ENCODE measurements around the gene LRRC32.
"Not testable (repeated sequence)": the region's sequence is repeated elsewhere in the genome, so short reads cannot be mapped to it uniquely, and the experiment has no call there.

The LRRC32 gene

DNA sequence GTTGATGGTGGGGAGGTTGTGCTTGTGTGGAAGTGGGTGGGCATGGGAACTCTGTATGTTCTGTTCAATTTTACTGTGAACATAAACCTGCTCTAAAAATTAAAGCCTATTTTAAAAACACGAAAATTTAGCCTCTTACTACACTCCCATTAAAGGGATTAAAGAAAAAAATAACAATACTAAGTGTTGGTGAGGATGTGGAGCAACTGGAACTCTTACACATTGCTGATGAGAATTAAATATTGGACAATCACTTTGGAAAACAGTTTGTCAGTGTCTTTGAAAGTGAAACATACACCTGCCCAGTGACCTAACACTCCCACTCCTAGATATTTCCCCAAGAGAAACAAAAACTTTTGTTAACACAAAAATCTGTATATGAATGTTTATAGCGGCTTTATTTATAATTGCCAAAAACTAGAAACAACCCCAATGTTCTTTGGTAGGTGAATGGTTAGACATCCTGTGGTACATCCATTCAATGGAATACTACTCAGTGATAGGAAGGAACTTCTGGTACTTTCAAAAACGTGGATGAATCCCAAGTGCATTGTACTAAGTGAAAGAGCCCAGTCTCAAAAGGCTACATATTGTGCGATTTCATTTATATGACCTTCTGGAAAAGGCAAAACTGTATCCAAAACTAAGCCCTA is 23.5 kb downstream of the LRRC32 start:
- DNase-seq: no peak

DNA sequence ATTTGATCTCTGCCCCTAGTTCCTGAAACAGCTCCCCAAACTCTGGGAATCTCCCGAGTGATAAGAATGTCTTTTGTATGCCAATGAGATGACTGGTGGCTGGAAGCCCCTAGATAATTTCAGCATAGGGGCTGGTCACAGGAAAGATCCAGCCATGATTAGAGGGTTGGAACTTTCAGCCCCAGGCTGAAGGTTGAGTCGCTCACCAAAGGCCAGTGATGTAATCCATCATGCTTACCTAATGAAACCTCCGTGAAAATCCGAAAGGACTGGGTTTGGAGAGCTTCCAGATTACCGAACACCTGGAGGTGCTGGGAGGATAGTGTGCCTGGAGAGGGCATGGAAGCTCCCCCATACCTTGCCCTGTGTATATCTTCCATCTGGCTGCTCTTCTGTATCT is 26.0 kb downstream of the LRRC32 start:
- no peak for DNase-seq

DNA sequence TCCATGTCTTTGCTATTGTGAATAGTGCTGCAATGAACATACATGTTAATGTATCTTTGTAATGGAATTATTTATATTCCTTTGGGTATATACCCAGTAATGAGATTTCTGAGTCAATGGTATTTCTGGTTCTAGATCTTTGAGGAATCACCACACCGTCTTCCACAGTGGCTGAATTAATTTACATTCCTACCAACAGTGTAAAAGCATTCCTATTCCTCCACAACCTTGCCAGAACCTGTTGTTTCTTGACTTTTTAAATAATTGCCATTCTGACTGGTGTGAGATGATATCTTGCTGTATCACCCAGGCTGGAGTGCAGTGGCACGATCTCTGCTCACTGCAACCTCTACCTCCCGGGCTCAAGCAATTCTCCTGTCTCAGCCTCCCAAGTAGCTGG is 26.8 kb downstream of the LRRC32 start:
- not testable (repeated sequence) for DNase-seq

DNA sequence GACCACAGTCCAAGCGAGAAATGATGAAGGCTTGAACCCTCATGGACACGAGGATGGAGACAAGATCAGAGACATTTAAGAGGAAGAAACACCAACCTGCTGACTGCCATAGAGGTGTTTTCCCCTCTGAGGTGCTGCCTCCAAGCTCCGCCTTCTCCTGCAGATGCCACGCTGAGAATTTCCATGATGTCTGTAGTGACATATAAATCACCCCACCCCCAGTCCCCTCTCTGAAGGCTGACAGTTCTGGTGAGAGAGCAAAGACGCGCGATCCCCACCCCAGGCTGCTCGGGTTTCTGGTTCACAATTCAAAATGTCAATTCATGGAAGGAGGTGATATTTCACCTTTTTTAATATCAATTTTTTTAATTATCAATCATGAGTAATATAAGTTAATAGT is 28.2 kb downstream of the LRRC32 start:
- DNase-seq: peak in 1 of 2 experiments; percentile 58

DNA sequence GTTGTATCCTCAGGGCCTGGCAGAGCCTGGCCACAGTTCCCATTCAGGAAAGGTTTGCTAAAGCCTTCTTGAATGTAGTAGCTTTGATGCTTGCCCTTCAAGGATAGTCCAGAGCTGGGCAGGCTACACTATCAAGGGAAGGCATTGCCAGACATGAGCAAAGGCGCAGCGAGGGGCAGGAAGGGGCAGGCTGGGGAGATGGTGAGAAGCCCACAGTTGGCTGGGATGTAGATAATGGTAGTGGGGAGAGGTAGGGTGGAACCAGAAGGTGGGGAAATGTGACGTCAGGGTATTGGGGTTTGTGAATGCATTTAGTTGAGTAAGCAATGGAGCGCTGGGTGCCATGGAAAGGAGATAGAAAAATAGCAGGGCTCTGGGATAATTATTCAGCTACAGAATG is 28.6 kb downstream of the LRRC32 start:
- DNase-seq: no peak

DNA sequence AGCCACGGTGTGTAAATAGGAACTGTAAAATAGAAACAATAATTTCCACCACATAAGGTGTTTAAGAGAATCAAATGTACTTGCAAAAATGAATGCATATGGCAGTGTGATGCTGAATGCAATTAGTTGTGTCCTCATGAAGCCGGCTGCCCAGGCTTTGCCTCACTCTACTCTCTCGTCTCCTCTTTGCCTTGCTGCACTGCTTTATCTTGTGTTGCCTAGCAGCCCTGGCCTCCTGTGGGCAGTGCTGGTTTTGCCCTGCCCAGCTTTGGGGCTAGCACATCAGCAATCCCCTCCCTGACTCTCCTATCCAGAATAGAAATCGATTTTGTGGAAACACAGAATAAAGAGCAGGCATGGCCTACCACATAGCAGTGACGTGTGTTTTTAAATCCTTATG is 30.0 kb downstream of the LRRC32 start:
- no peak for DNase-seq

DNA sequence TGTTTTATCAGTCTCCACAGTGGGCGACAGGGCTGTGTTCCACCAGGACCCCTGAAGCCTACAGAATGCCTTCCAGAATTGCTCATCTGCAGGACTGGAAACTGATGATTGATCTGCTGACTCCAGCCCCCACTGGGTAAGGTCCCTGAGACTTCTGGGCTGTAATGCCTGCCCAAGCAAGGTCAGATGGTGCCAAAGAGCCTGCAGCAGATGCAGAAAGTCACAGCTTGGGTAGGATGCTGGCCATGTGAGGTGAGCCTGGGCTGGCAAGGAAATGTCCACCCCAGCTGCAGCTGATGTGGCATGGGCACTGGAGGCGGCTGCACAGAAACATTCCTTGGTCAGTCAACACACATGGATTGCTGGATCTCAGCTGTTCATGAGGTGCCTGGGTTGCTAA is 30.9 kb downstream of the LRRC32 start:
- no peak for DNase-seq

DNA sequence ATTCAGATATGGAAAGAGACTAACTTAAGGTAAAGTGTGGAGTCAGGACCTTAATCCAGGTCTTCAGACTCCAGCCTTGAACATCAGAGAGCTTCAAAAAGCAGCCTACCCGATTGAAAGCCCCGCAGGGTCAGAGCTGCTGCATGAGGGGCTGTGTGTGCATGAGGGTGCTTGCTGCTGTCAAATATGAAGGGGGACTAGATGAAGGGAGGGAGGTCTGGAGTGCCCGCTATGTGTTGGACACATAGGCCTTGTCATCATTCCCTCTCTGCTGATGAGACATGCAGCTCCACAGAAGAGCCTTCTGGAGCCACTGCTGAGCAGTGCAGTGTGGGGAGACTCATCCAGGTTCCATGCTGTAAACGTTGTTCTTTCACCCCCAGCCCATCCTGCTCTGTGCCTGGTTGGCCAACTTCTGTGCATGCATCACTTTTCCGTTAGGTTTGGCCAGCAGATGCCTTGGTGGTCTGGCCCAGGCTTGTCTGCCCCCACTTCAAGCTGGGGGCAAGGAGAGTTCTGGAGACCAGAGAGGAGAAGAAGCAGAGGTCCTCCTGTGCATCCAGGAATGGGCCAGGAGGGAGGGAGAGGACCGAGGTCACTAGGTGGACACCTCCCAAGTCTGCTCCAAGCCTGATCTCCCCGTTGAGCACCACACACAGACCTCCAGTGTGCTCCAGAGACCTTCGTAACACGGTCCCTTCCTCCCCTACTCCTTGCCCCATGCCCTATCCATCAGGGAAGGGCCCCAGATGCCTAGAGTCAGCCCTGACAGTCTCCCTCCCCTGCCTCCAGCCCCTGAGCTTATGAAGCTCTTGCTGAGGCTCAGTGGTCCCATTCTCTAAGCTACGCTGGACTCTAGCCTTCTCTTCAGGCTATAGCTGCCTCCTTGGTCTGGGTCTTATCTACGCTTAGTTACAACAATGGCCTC is 32.0 kb downstream of the LRRC32 start:
- DNase-seq: no peak

DNA sequence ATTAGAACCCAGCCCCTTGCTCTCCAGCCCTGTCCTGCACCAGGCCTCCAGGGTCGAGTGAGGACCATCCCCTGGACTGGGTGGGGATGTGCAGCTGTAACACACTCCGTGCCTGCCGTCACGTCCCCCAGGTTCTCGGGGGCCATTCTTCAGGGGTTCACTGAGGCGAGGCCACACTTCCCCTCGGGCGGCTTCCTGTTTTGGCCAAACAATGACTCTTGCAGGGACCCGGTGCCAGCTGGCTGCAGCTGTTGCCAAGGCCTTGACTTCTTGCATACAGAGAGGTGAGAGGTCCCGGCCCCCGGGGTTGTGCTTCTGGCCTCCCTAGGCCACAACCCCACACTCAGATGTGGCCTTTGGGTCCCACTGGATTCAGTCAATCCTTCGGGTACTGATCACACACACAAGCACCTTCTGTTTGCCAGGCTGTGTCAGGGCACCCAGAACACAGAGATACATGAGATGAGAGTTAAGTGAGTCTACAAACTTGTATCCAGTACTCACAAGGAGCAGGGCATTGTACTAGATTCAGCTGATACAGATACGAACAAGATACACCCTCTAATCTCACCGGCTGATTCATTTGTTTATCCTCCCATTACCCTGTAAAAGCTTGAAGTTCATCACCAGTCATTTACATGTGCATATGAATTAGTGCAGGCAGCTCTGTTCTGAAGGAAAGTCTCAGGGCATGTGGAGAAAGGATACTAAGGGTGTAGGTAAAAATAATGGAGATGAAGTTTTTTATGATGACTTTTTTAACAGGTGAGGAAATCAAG is 32.9 kb downstream of the LRRC32 start:
- no peak for DNase-seq

DNA sequence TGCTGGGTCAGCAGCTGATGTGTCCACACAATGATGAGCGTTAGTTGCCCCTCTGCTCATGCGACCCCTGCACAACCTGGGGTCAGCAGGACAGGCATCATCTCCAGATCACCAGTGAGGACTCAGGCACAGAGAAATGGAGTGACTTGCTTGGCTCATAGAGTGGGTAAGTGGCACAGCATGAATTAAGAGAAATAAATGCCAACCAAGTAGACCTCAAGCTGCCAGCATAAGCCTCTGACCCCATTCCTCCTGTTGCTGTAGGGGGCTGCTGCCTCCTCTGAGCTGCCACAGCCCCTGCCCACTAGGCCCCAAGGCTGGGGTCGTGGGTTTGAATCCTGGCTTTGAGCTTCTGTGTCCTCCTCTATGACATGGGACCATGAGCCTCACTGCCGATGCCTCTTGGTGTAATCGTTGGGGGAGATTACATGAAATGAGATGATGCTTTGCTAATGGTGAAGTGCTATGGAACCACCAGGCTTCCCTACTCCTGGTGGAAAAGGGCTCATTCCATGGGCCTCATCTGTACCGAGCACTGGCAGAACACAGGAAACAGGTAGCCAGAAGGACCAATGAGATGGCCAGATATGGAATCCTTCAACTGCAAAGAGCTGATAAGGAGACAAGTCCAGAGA is 33.6 kb downstream of the LRRC32 start:
- no peak for DNase-seq

DNA sequence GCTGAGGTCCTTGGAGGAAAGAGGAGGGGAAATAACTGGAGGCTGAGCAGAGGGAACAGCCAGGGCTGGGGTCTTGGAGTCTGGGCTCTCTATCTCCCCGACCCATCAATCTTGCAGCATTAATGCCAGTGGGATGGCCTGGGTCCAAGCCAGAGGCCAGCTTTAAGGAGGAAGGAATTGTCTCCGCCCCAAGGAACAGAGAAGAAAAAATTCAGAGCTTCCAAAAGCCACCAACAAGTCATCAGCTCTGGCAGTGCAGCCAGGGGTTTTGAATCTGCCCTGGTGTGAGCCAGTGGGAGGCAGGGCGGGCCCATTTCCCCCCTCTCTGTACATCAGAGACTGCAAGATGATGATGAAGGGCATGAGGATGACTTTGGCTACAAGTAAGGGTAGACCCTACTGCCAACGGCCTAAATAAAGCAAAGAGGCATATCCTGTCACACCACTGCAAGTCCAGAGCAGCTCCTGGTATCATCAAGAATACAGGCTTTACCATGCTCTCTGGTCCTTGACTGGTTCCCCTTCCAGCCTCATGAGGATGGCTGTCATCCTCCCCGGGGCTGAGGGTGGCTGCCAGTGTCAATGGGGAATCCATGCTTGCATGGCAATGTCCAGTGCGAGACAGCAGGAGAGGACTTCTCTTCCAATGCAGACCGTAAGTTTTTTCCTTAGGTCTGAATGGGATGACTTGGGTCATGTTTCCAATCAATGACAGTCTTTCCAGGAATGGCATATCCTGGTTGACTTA is 34.4 kb downstream of the LRRC32 start:
- DNase-seq: no peak

DNA sequence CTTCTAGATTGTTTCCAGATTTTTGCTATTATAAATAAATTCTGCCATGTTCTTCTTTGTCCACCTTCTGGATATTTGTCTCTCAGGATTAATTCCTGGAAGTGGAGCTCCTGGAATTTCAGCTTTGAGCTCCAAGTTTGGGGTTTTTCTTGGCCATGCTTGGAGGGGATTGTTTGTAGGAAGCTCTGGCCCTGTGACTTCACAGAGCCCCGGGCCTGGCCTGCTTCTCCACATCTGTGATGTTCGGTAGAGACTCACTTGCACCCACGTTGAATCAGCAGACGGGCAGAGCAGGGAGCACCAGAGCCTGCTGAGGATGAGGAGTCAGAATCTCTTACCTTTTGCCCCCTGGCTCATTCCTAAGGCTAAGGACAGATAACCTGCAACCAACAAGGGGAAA is 35.7 kb downstream of the LRRC32 start:
- no peak for DNase-seq

DNA sequence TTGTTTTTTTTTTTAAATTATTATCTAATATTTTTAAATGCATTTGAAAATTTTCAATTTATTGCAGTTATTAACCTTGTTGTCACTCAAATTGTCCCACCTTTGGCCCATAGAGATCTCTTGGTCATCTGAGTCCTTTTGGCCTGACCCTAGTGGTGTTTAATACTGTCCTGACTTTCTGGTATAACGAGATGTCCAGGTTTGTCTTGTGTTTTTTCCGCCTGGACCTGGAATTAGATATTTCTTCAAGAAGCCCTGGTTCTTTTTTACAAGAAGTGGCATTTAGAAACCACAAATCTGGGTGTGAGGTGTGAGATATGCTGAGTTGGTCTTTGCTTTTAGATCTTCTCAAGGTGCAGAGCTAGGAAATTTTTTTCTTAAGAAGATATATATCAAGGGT is 38.1 kb downstream of the LRRC32 start:
- no peak for DNase-seq

DNA sequence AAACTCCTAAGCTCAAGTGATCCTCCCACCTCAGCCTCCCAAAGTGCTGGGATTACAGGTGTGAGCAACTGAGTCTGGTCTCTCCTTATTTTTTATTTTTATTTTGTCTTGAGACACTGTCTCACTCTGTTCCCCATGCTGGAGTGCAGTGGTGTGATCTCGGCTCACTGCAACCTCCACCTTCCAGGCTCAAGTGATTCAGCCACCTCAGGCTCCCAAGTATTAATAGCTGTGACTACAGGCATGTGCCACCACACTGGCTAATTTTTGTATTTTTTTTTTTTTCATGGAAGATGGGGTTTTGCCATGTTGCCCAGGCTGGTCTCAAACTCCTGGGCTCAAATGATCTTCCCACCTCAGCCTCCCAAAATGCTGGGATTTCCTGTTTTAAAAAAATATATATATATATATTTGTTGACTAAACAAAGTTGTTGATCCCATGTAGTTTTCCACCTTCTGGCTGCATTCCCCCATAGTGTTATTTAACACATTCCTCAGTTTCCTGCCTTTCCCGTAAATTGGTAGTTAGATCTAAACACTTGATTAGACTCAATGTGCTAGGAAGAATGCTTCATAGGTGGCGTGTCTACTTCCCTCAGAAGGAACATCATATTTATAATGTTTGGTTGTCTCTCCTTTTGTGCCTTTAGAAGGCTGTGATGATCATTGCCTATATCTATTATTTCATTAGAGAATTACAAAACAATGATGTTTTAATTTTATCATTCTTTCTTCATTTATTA is 38.8 kb downstream of the LRRC32 start:
- DNase-seq: no peak

DNA sequence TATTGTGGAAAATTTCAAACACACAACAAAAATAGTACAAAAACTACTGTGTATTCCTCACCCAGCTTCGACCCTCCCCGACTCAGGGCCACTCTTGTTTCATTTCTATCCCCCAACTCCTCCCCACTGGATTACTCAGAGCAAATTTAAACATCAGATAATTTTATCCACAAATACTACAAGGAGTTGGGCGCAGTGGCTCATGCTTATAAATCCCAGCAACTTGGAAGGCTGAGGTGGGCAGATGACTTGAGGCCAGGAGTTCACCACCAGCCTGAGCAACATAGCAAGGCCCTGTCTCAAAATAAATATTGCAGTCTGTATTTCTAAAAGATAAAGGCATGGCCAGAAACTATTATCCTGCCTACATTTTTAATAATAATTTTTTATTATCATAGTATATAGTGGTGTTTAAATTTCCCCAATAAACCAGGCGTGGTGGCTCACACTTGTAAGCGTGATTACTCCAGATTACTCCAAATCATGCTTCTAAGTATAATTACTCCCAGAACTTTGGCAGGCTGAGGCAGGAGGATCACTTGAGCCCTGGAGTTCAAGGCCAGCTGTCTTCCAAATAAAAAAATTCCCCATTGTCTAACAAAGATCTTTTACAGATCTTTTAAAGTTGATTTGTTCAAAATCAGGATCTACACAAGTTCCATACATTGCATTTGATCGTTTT is 39.8 kb downstream of the LRRC32 start:
- DNase-seq: no peak

DNA sequence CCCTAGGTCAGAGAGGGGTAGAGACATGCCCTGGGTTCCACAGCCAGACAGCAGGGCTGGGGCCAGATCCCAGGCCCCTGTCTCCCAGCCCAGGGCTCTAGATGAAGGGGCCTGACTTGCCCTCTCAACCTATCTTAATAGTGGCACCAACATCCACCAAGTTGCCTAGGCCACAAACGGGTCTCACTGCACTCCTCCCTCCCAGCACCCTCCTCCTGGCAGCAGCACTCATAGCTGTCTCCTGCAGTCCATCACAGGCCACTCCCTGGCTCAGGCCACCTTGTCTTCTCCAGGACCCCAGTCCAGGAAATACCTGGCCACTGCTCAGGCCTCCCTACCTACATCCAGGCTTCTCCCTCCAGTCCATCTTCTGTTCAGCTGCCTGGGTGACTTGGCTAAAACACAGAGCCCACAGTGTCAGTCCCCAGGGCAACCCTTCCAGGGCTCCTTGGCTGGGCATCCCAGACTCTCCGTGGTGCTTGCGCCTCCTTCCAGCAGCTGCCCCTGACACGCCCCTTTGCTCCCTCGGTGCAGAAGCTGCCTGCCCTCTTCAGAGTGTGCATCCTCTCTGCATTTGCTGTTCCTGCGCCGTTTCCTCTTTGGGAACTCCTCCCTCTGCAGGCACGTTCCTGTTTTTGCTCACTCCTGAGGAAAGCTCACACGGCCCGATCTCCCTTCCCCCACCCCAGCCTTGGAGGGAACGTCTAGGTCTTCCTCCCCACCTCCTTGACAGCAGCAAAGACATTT is 40.5 kb downstream of the LRRC32 start:
- no peak for DNase-seq

DNA sequence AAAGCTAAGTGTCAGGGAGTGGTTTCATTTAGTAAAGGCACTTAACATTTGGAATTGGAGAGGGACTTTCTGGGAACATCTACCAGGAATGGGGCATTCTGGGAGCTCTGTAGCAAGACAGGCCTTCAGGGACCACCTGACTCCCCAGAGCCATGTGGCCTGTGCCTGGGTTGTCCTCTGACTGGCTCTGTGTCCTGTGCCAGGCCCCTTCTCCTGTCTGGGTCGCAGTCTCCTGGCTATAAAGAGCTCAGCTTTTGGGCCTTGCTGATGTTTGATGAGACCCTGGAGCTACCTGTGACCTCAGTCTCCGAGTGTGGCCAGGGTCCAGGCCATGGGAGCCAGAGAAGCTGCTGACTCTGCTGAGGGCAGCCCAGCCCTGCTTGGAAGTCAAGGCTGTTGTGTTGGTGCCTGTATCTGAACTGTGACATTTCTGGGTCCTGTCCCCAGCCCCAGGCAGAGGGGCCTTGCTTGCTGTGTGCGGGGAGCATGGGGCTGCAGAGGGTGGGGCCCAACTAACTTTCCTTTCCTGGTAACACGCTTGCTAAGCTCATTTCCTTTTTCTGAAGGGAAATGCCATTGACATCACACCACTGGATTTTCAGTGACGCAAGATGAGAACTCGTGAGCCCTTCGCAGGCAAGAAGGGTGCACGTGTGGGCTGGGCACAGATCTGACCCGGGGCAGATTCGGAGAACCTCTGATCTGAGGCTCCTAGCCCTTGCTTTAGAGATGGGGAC is 41.3 kb downstream of the LRRC32 start:
- peak; percentile 8 to 40 for DNase-seq

DNA sequence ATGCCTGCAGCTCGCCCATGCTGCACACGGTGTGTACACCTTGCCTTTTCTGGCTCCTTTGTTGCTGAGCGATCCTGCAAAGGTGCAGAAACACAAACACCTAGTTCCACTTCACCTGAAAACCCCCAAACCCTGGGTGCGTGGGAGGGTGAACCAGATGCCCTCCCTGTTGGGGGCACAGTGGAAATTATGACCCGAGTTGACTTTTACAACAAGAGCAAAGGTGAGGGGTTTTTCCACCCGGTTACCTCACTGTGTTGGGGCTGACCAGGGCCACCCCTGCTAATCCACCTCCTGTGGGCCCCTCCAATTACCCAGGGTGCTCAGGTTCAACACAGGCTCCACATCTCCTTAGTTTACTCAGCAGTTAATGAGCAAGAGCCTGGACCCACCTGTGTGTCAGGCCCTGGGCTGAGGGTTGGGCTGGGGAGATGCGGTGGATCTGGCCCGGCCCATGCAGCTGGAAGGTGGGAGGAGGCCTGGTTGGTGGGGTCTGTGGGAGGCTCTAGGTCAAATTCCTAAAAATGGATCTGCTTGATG is 42.1 kb downstream of the LRRC32 start:
- DNase-seq: peak; percentile 27 to 58

DNA sequence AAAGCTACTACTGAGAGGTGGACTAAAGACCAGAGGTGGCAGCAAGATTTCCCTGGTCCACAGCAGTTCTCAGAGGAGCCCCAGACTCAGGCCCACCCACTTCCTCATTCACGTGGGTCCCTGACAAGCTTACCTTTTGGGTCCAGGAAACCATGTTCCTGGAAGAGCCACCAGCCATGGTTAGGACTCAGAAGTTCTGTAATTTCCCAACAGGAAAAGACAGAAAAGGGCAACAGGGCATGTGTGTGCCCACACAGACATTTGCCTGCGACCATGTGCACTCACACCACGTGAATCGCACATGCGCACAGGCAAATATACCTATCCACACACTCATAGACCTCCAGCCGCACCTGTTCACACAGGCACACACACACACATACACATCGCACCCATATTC is 42.9 kb downstream of the LRRC32 start:
- DNase-seq: no peak
